GM20431 (cell line): Measurements from ENCODE around the gene SHROOM3.

Source experiments
- in situ Hi-C: fragments of 300-500 bp; cut with MseI, MboI; formaldehyde crosslinking; loops from one replicate; pipeline ENCODE4 v1.15.0; 2020; ENCODE audit warnings: low sequenced_read_pairs; ENCODE audit not compliant: unreplicated experiment

SHROOM3 gene

DNA sequence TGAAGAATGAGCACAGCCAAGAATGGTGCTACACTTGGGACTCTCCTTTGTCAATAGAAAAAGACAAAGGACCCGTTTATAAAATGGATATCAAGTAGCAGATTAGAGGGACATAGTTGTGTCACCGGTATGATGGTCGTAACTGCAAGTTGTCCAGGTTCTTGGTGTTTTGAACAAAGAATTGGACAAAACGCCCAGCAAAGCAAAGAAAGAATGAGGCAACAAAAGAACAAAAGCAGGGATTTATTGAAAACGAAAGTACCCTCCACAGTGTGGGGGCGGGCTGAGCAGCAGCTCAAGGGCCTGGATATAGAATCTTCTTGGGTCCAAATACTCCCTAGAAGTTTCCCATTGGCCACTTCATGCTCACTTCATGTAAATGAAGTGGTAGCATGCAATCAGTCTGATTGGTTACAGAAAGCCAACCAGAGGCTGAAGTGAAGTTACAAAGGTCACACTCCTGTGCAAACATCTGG is 54.7 kb downstream of the SHROOM3 start:
- in situ Hi-C loops: no loop called here

DNA sequence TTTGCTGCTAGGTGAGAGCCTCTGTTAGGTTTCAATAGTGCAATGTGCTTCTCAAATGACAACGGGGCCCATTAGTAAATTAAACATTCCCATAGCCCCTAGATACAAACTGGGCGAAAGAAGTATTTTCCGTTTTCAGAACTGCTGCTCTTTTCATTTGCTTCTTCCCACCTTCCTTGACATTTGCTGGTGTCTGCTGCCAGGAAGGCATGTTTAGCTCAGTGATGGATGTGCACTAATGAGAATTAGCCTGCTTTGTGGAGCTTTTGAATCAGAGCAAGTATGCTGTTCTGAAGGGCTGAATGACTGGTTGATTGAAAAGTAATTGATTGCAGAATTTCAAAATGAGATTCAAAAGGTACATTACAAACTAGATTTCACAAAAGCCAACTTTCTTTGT is 57.0 kb downstream of the SHROOM3 start:
- in situ Hi-C loops: no loop called here

GRCh38 chr4:76494243-76494642 is 59.2 kb downstream of the SHROOM3 start:
- in situ Hi-C loops: no loop called here

DNA sequence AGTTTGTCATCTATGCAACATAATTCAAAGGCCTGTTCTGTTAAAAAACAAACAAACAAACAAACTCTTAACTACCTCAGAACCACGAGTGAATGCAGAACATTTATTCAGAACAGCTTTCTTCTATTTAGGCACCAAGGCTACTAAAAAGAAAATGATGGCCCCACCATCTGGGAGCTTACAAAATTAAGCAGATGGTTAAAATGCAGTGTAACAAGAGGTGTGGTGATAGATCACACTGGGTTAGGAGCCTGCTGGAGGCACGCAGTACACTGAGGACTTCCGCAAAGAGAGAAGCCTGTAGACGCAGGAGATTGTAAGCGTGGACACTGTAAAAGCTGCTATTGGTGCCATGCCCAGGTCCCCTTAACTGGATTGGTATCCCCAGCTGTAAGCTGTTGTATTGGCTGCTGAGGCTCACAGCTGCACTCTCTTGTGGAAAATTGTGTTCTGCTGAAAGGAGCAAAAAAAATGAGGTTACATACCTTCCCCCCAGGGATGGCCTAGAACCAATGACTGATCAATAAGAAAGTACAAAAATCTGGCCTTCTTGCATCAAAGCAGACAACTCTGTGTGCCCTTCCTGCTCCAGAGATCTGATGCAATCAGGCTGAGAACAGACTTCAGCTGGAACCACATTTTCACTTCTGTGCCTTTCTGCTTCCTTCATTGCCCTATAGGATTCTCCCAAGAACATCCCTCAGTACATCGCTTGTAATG is 60.0 kb downstream of the SHROOM3 start:
- in situ Hi-C loops: no loop called here

DNA sequence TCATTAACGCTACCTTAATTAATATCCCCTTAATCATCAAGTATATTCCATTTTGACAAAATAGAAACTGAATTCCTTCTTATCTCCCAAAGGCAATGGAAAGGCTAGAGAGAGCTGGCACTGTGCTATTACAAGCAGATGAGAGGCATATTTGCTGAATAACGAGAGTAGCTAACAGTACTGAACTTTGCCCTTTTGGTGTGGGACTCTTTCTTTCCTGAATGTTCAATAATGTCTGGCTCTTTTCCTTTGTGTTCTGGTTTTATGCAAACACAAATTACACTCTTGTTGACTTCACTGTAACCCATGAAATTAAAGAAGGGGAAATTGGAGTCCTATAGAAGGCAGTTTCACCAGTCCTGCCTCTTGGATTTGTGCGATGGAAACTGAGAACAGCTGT is 63.5 kb downstream of the SHROOM3 start:
- in situ Hi-C loops: no loop called here

DNA sequence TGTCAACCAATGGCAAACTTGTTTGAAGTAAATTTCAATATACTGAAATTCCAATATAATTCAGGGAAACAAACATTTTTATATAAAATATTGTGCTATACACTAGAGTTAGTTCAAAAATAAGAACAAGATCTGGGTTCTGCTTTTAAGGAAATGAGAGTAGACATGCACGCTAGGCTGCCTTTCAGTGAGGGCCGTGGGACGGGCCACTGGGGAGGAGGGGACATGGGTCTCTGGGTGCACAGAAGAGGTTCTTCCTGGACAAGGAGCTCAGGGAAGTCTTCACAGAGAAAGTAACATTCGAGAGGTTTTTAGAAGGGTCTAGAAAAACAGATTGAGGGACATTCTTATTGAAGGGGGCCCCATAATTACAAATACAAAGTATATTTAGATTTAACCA is 64.4 kb downstream of the SHROOM3 start:
- in situ Hi-C loops: no loop called here

GRCh38 chr4:76502886-76503285 is 67.9 kb downstream of the SHROOM3 start:
- in situ Hi-C loops: loop anchor here (25.0 kb wide), 1 partner anchor 316 kb away; no protein-coding TSS in a partner anchor

- in situ Hi-C loops: loop anchor here (25.0 kb wide), 1 partner anchor 318 kb away; no protein-coding TSS in a partner anchor
Observed at GRCh38 chr4:76504613-76505465, 69.8 kb downstream of the SHROOM3 start.

DNA sequence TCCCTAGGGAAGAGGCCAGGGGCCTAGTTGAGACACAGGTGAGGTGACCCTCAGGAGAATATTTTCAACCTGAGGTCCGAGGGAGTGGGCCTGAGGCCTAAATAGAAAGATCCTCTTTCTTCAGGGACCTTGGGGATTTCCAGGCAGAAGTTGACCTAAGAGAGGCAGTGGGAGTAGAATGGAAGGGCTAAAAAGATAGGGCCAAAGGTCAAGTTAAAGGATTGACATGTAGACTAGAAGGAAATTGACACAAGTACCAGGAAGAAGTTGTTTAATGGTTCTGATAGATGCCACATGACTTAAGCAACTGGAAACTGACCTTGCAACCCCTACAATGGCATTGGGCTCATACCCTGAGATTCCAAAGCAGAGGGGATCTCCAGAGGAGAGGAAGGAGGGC is 76.9 kb downstream of the SHROOM3 start:
- in situ Hi-C loops: loop anchor here (10.0 to 25.0 kb wide), 2 partner anchors 243 to 325 kb away; no protein-coding TSS in a partner anchor

DNA sequence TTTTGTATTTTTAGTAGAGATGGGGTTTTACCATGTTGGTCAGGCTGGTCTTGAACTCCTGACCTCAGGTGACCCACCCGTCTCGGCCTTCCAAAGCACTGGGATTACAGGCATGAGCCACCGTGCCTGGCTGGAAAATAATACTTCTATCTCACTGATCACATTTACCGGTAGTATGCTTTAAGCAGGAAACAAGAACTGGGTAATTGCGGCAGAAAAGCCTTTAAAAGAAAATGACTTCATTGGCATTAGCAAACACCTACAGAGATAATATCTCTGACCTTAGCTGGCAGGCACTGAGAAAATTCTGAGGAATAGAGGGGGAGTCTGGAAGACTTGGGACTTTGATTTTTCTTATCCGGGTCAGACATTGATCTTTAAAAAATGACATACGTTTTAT is 78.5 kb downstream of the SHROOM3 start:
- in situ Hi-C loops: loop anchor here (10.0 to 25.0 kb wide), 2 partner anchors 241 to 326 kb away; no protein-coding TSS in a partner anchor

DNA sequence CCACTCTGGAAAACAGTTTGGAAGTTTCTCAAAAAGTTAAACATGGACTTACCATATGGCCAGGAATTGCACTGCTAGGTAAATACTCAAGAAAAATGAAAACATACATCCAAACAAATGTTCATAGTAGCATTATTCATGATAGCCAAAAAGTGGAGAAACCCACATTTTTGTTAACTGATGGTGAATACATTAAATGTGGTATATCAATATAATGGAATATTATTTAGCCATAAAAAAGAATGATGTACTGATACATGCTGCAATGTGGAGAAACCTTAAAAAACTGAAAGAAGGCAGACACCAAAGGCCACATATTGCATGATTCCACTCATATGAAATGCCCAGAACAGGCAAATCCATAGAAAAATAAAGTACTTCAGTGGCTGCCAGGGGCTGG is 79.1 kb downstream of the SHROOM3 start:
- in situ Hi-C loops: loop anchor here (10.0 to 25.0 kb wide), 2 partner anchors 241 to 327 kb away; no protein-coding TSS in a partner anchor

GRCh38 chr4:76515975-76516843 is 81.2 kb downstream of the SHROOM3 start:
- in situ Hi-C loops: loop anchor here (10.0 to 25.0 kb wide), 2 partner anchors 239 to 329 kb away; no protein-coding TSS in a partner anchor

DNA sequence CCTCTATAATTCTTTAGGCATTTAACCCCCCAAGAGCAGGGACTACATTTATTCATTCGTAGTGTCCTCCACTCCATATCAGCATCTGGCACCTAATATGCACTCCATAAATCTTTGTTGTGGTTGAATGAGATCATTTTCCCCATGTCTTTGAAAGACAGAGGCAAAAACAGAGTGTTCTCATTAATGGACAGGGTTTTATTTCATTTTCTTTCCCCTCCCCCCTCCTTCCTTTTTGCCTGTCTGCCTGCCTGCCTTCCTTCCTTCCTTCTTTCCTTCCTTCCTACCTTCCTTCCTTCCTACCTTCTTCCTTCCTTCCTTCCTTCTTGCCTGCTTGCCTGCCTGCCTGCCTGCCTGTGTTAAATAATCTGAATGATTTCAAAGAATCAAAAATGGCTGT is 83.2 kb downstream of the SHROOM3 start:
- in situ Hi-C loops: loop anchor here (10.0 to 25.0 kb wide), 2 partner anchors 237 to 331 kb away; no protein-coding TSS in a partner anchor

GRCh38 chr4:76523593-76523992 is 88.6 kb downstream of the SHROOM3 start:
- in situ Hi-C loops: loop anchor here (25.0 kb wide), 1 partner anchor 336 kb away; no protein-coding TSS in a partner anchor

DNA sequence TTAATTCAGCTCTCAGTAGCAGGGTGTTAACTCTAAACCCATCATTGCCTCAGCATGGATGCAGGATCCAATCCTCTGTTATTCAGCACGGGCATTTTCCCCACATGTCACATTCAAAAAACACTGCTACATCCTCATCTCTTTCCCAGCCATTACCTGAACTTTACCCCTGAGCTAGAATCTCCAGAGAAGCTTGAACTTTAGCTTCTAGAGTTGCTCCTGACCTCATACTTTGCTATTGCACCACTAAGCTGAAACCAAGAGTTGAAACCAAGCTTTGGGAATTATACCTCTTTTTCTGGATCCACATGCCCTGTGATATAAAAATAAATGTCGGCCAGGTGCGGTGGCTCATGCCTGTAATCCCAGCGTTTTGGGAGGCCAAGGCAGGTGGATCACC is 90.7 kb downstream of the SHROOM3 start:
- in situ Hi-C loops: no loop called here

- in situ Hi-C loops: no loop called here
Observed at GRCh38 chr4:76526585-76526990, 91.6 kb downstream of the SHROOM3 start.

DNA sequence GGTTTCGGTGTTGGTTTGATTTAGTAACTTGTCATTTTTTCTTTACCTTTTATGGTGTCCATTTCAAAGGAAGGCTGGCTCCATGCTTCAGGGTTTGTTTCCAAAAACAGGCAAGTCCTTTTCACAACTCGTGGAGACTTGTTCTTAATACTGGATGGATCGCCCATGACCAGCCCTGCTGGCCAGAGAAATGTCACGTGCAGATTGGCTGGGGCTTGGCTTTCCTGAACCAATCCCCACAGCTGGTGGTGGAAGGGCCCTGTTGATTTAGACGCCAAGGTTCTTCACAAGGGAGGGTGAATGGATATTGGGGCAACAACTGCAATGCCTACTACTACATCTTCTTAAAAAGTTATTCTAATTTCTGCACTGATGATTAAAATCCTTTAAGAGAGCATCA is 92.6 kb downstream of the SHROOM3 start:
- in situ Hi-C loops: no loop called here

GRCh38 chr4:76531597-76531996 is 96.6 kb downstream of the SHROOM3 start:
- in situ Hi-C loops: no loop called here

- in situ Hi-C loops: no loop called here
Observed at GRCh38 chr4:76532805-76533204, 97.8 kb downstream of the SHROOM3 start.

DNA sequence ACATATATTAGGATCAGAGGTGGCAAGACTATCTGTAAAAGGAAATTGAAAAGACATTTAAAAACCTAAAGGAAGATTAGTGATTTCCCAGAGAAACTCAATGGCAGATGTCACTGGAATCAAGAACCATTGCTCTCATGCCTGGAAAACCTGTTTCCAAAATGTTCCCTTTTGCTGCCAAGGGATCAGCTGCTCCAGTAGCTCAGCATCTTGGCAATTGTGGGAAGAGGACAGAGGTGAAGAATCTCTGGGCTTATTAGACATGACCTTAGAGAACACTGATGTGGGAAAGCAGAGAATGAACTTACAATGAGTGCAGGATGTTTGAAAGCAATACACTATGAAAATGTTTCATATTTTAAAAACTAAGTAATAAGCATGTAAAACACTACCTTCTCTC is 98.3 kb downstream of the SHROOM3 start:
- in situ Hi-C loops: no loop called here
